H54 (cell line): Measurements from ENCODE around the gene SKAP2.

Experiments used
- DNase-seq: peaks from one replicate; pipeline ENCODE4 v3.0.0; 2011; ENCODE audit warnings: low spot score, mixed read lengths; ENCODE audit not compliant: insufficient read length
- FAIRE-seq: peaks from 3 replicates; lab custom pipeline; 2011; peaks lifted over from hg19 to GRCh38; lab: Jason Lieb, UNC
- POLR2A ChIP-seq: IDR thresholded peaks from 2 replicates; pipeline ENCODE4 v1.6.1; 2011; ENCODE audit warnings: low read depth, mild to moderate bottlenecking, low read length

The SKAP2 gene

DNA sequence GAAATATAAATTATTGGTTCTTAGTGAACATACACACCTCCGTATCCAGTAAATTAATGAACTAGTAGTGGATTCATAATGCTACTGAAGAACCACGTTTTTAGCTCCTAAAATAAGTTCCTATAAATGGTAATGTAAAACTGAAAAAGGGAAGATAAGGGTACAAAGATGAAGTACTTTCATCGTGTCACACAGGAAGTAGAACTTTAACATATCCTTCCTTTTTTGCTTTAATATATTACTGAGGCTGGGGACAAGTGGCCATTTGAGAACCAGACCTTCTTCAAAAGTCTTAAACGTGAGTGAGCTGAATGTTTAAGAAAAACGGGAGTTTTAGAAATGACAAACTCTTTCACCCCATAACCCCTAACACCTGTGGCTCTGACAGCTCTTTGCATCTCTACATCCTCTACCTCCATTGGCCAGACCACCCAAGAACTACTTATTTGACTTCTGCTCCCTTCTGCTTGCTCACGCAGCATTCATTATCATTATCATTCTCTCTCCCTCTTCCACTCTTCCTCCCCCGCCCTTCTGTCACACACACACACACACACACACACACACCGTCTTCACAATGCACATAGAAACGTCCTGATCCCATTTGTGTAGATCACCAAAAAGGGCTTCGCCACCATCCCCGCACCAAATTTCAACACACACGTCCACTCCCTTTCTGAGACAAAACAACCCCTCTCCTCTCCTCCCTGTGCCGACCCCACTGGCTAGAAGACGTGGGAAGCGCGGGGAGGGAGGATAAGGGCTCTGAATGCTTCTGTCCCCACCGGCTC, 677 bp downstream of the SKAP2 start:
- FAIRE-seq: peak; percentile 66
- DNase-seq: no peak
- no peak for TF ChIP-seq POLR2A

DNA sequence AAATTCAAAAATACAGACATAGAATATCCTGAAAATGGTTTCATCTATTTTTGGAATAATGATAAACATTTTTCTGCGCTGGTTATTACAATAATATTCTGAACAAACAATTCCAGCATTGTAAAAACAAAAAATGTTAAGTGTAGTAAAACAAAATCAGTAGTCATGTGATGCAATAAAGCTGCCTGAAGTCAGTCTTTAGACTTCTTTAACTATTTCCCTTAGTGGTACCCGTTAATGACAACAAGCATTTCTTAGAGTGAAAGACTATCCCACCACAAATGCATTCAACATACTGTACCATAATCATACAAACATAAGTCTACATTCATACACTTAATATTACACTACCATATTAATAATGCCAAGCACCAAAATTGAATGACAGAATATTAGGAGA, 1.6 kb downstream of the SKAP2 start:
- no peak for FAIRE-seq
- TF ChIP-seq POLR2A: no peak
- no peak for DNase-seq

DNA sequence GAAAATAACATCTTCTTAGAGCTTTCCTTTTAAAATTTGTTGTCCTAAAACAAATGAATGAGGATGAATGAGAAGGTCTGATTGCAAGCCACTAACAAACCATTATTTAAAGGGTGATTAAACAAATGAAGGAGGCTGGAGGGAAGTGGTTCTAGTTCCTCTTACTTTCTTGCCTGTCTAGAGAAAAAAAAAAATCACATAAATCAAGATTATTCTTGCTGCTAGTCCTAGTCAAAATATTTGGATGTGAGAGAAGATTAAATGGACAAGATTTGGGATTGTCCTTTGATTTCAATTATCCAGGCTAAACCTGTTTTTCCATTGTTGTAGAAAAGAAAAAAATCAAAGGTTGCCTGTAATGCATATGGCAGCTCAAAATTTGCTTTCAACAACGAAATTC, 3.3 kb downstream of the SKAP2 start:
- TF ChIP-seq POLR2A: no peak
- DNase-seq: no peak

DNA sequence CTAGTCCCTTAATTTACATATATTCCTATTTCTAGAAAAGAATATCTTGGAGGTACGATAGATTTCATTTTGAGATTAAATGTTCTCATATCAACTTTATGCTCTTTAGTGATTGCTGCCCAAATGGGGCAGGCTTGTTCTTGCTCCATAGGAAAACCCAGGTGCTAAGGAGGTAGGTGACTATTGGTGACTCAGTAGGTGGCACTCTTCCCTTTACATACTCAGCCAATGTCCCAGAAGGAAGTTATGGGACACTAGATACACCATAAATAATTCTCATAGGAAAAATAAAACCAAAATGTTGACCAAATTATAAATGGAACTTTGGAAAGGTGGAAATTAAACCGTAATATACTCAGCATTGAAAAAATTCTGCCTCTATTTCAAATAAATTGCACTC, 4.0 kb downstream of the SKAP2 start:
- no peak for TF ChIP-seq POLR2A
- no peak for DNase-seq
- peak; percentile 36 for FAIRE-seq

More for the DNA sequence above, 3.3 kb downstream of the SKAP2 start:
- FAIRE-seq: no peak

DNA sequence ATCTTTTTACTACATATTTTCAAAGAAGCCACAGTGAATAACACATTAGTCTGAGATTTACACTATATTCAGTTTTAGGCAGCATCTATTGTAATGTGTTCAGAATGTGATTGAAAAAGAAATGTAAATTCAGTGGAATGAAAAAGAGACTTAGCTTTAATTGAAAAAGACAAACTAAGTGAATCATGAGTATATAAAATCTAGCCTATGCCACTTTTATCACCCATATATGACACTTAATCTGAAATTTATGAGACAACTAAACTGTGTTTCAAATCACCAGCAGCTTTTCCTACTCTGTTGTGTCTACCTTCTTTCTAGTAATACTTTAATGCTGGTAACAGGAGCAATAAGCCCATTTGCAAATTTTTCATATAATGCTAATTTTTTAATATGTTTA, 4.7 kb downstream of the SKAP2 start:
- FAIRE-seq (no peak), DNase-seq (no peak)
- TF ChIP-seq POLR2A: no peak

DNA sequence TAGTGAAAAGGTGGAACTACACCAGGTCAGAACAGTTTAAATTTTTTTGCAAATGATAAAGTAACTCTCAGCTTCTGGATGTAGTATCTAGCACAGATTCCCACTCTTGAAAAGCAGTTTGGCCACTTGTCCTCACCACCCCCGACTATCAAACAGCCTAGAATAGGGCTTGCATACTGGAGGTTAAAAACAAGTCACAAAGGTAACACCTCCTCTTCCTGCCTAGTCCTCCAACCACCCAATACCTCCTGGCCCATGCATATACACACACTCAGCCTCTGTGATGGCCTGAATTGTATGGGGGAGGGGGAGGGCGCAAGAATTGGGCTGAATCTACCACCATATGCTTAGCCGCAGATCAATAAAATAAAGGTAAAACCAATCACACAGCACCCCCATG, 5.7 kb downstream of the SKAP2 start:
- DNase-seq: no peak
- FAIRE-seq: peak; percentile 100
- no peak for TF ChIP-seq POLR2A

DNA sequence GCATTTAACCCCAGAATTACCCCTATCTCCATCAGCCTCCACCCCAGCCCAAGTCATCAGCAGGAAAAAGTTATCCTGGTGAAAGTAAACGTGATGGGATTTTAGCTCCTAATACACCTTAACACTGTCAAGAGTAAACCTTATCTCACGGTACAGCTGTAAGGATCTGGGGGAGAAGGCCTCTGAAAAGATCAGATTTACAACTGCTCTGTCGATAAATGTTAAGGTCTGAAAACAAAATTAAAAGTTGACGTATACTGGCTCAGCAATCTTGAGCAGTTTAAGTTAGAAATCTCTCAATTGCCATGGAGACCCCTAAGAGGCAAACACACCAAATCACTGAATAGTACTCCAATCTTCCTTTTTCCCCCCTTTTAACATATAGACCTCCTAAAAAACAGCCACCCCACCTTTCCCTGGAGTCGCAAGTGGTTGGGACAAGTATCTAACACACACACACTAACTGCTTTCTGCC, 6.1 kb downstream of the SKAP2 start:
- no peak for TF ChIP-seq POLR2A
- DNase-seq (peak; percentile 17), FAIRE-seq (no peak)

DNA sequence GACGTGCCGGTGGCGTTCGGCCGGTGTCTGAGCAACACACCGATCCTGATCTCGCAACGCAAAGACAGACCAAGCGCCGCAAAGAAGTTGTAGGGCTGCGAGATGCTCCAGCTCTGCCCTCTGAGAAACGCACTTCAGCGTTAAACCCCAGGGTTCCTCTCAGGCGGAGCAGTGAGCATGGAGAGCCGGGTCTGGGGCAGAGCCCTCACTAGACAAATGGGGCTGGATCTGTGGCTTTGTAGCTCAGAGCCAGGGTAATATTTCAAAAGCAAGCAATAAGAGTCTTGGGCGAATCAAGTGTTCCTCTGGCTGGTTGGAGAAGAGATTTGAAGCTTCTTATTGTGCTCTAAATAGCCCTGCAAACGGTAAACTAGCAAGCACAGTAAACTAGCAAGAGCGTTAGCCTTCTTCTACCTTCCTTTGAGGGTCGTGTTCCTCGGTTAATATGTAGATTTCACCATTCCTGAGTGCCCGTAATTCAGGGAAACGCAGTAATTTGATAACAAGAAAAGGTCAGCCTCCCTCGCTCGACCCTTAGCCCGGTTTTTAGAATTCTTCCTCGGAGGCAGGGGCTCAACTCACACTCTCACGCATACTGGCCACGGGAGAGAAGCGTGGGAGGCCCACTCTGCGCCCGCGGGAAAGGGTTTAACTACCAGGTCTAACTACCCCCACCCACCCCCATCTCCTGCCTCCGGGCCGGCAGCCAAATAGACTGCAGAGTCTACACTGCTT, 6.7 kb downstream of the SKAP2 start:
- no peak for TF ChIP-seq POLR2A
- no peak for FAIRE-seq
- DNase-seq: peak; percentile 16

DNA sequence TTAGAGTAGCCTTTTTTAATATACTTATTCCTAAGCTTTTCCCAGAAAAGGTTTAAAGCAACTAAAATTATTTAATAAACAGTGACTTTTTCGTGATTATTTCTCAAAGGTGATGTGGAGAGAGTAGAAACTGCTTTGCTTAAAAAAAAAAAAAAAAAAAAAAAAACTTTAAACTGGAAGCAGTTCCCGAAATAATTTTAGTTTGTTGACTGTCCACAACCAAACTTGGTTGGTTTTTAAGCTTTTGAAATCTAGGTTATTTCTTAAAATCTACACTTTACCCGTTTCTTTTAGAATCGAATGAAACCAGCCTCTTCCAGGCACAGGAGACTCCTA, 7.3 kb downstream of the SKAP2 start:
- DNase-seq: no peak
- no peak for TF ChIP-seq POLR2A
- FAIRE-seq: no peak

DNA sequence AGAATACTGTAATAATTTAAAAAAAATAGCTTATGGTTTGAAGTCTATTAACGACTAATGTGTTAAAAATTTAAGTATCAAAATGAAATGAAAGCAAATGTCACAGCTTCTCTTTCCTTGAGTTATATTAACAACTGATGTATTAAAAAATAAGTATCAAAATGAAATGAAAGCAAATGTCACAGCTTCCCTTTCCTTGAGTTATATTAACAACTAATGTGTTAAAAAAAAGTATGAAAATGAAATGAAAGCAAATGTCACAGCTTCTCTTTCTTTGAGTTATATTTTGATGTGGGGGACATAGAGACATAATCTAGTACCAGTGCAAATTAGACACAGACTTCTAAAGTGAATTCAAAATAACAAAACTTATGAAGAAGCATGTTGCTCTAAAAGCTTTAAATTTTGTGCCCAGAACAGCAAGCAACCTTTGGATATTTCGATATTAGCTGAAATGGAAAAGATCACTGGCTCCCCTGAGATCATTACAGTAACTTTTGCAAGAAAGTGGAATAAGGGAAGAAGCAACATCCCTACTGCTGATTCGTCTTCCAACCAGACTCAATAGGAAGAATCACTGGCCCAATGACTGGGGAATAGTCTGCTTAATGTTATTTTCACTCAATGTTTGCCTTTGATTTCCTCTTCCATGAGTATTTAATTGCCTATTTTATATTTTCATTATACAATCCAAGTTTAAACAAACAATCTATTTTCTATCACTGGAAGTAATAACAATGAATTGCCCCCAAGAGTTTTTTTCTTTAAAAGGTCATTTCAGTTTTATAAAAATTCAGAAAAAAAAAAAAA, 8.0 kb downstream of the SKAP2 start:
- FAIRE-seq (peak; percentile 96), DNase-seq (peak; percentile 15)
- no peak for TF ChIP-seq POLR2A

DNA sequence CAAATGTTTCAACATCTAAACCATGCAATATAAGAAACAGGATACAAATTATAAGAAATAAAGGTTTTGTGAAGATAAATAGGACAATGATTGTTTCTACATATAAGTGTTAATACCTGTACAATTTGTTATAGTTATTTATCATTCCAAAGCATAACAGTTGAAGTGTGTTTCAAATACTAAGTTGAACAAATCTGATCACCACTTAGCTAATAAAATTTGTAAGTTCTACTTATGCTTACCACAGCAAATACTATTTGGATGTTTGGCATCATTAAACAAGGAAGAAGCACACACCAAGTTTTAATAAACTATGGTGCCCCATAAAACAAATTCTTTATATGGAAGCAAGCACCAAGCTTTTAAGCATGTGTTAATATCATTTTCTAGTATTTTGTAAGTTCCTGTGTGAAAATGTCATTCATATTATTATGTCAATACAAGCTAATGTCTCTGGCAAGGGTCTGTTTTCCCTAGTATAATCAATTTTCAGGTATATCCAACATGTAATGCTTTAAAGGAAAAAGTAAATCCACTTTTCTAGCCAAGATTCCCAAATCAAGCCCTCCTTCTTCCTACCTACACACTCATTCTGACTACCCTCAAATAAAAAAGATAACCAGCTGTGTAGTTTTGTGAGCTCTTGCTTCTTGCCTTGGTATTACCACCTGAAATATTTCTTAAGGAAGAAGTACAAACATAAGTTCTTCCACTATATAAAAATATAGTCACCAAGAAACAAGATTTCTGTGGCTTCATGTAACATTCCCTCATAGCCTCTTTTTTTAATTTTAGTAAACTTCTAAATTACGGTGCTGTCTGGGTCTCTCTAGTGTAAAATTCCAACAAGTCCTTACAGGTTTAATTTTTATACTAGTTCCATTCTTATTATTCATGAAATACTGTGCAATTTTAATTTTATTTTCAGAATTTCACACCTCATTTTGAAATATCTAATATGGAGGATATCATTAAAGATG, 9.2 kb downstream of the SKAP2 start:
- DNase-seq: no peak
- no peak for TF ChIP-seq POLR2A
- peak; percentile 67 for FAIRE-seq

DNA sequence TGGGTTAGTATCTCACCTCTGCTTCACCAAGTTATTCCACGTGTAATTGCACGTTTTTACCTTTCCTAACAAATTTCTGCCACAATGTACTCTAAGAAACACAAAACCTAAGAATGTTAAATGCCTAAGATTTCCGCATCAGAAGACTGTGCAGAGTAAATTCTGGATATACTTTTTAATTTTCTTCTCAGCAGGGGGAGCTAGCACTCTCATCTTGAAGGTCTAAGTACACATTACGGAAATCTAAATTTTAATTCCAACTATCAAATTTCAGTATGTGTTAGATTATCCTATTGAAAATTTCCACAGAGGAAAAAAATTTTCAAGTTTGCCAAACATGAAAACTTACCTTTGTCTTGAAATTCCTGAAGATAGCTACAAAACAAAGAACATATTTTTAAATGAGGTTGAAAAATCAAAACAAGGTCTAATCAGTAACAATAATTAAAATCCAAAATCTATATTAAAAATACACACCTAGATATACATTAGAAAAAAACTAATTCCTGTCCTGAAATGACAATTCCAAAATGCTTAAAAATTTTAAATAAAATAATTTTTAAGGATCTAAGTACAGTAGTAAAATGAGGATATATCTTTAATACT, 10.5 kb downstream of the SKAP2 start:
- FAIRE-seq: peak; percentile 94
- DNase-seq: no peak
- no peak for TF ChIP-seq POLR2A
